Measurements from ENCODE around the gene PI16. TPM values are rescaled to one million over a fixed set of nuclear protein-coding genes. Genes with fewer than 3 reads are reported as not detected.

Gene PI16
- total and polyA plus RNA-seq, 2 donors (not counting 3 experiments of a cell fraction or from before 2014, with no cell fraction given) = 0.14 TPM; not detected in 1

- FAIRE-seq = no peak
- H3K4me1 ChIP-seq (ENCODE audit: control insufficient read depth, extremely low read depth, insufficient read depth, low read length) = peaks cover 3% of the 10 kb centered on the region
- H3K9ac ChIP-seq (replicated peaks; ENCODE audit: extremely low read depth, insufficient read depth, low read length) = no peak overlapping the region
- dilution Hi-C loops (cut with MboI; ENCODE audit: extremely low pct_ligation_motif_present, low sequenced_read_pairs) = no loop called here
- no peaks in the 10 kb centered on the region for H4K20me1 ChIP-seq (replicated peaks; ENCODE audit: control insufficient read depth, extremely low read depth, insufficient read depth, low read length)
- H3K36me3 ChIP-seq (ENCODE audit: control insufficient read depth in 2 of 2, extremely low read depth in 1 of 2, insufficient read depth in 2 of 2, low read length in 2 of 2) = no peaks in the 10 kb centered on the region
- no peaks in the 10 kb centered on the region for H3K27me3 ChIP-seq (ENCODE audit: control insufficient read depth in 2 of 2, insufficient read depth in 2 of 2, low read length in 2 of 2)
- DNase-seq (ENCODE audit: low read depth, low spot score) = no peak
- ChIA-PET POLR2A (no interaction called here), CTCF (interaction anchor here (2.1 kb wide), 1 partner anchor 20 kb away, joined by 4 read pairs; no protein-coding TSS in a partner anchor)
- H3K4me3 ChIP-seq (replicated peaks in 1 of 3; ENCODE audit: insufficient read depth in 1 of 3, low read depth in 1 of 3, low read length in 3 of 3) = no peak overlapping the region
- no peaks in the 10 kb centered on the region for H3K9me1 ChIP-seq (replicated peaks; ENCODE audit: control insufficient read depth, extremely low read depth, insufficient read depth, low read length)
- no TSS peak for BruUV-seq (replicated peaks)
- intact Hi-C loops (cut with micrococcal nuclease) = no loop called here
- H3K9me3 ChIP-seq (replicated peaks; ENCODE audit: control insufficient read depth, insufficient read depth, low read length) = no peaks in the 10 kb centered on the region
- no peak overlapping the region for H2AFZ ChIP-seq (ENCODE audit: low read depth, low read length)
- TF ChIP-seq MAX (IDR thresholded peaks at IDR 0.05; ENCODE audit: insufficient read depth, insufficient read length) = no peak
- TF ChIP-seq POLR2A (IDR thresholded peaks at IDR 0.05; ENCODE audit: low read depth, low read length) = no peak
- no peak for TF ChIP-seq POLR2AphosphoS5 (IDR thresholded peaks at IDR 0.05; ENCODE audit: insufficient read depth, low read depth, low read length)
- TF ChIP-seq EZH2 (IDR thresholded peaks at IDR 0.05; ENCODE audit: borderline replicate concordance, low read depth, low read length, severe bottlenecking) = no peak
- no peak for TF ChIP-seq MYC (IDR thresholded peaks at IDR 0.05; ENCODE audit: low read depth, low read length)
- no peak for TF ChIP-seq FOS (IDR thresholded peaks at IDR 0.05; ENCODE audit: borderline replicate concordance, insufficient read depth, low read length)
- TF ChIP-seq JUN (IDR thresholded peaks at IDR 0.05; ENCODE audit: borderline replicate concordance, insufficient read depth, insufficient read length, low read depth) = no peak
- no peak for TF ChIP-seq CTCF (IDR thresholded peaks at IDR 0.05; ENCODE audit: extremely low read depth in 1 of 2, insufficient read depth in 1 of 2, low read depth in 1 of 2, low read length in 2 of 2)
- H3K79me2 ChIP-seq (ENCODE audit: control insufficient read depth, insufficient read depth, low read length) = no peaks in the 10 kb centered on the region
- no peak overlapping the region for H3K27ac ChIP-seq (ENCODE audit: insufficient read depth, low read depth, low read length)
- no peak overlapping the region for H3K4me2 ChIP-seq (ENCODE audit: insufficient read depth, low read length)
Measured at GRCh38 chr6:36957773-36958271, 3.3 kb downstream of the PI16 start.
